ENCODE results near the gene RAB31. TPM values are rescaled to one million over a fixed set of nuclear protein-coding genes. Genes with fewer than 3 reads are reported as not detected.
A peak's percentile ranks its signal among the peaks of the same experiment; 100 is the strongest.

The RAB31 gene
- total and polyA plus RNA-seq, 4 donors = 21.5 to 114 (median 49.5) TPM

DNA sequence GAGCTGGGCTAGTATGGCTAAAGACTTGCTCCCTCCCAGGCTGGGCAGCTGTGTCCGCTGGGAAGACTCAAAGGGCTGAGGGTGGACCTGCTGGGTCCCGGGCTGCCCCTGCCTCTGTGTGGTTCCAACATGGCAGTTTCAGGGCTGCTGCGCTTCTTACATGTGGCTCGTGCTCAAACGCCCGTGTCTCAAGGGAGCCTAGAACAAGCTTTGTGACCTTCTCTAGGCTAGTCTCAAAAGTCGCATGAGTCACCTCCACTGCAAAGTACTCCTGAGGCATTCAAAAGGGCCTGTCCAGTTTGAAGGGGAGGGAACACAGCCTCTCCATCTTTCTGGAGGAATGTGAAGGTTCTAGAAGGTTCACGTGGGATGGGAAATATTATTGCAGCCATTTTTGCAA, 44.7 kb upstream of the RAB31 start:
- WGBS, 2 donors = 83 to 90% methylated on average over 8 of the region's 8 CpGs
- H3K9ac ChIP-seq (ENCODE audit: insufficient read depth in 1 of 2, low read length in 2 of 2) = no peak overlapping the region
- no peaks in the 10 kb centered on the region for H3K36me3 ChIP-seq (ENCODE audit: control insufficient read depth in 4 of 4, insufficient read depth in 4 of 4, low read length in 4 of 4)
- no peaks in the 10 kb centered on the region for H3K27me3 ChIP-seq (ENCODE audit: control insufficient read depth in 3 of 3, insufficient read depth in 3 of 3, low read length in 2 of 3)
- ATAC-seq (ENCODE audit: insufficient read depth, low FRiP score) (peak; percentile 66), DNase-seq (no peak)
- H3K27ac ChIP-seq (ENCODE audit: low read depth in 1 of 2, low read length in 1 of 2) = peak overlapping the region in 1 of 2 donors; percentile 23
- no peaks in the 10 kb centered on the region for H3K4me1 ChIP-seq (ENCODE audit: control insufficient read depth in 5 of 5, insufficient read depth in 5 of 5, low read length in 5 of 5)
- H3K9me3 ChIP-seq (ENCODE audit: control insufficient read depth in 4 of 4, insufficient read depth in 3 of 4, low read length in 3 of 4) = no peaks in the 10 kb centered on the region
- H3K4me3 ChIP-seq = no peak overlapping the region
- no peak for TF ChIP-seq CTCF (IDR thresholded peaks at IDR 0.05; ENCODE audit: control extremely low read depth, extremely low read depth)

GRCh38 chr18:9665314-9665713, 42.8 kb upstream of the RAB31 start:
- TF ChIP-seq CTCF (IDR thresholded peaks at IDR 0.05; ENCODE audit: control extremely low read depth, extremely low read depth) = no peak
- Histone ChIP-seq H3K27me3 (ENCODE audit: control insufficient read depth in 3 of 3, insufficient read depth in 3 of 3, low read length in 2 of 3) (no peaks in the 10 kb centered on the region), H3K36me3 (ENCODE audit: control insufficient read depth in 4 of 4, insufficient read depth in 4 of 4, low read length in 4 of 4) (no peaks in the 10 kb centered on the region), H3K27ac (ENCODE audit: low read depth in 1 of 2, low read length in 1 of 2) (no peak overlapping the region), H3K4me3 (no peak overlapping the region), H3K4me1 (ENCODE audit: control insufficient read depth in 5 of 5, insufficient read depth in 5 of 5, low read length in 5 of 5) (no peaks in the 10 kb centered on the region), H3K9ac (ENCODE audit: insufficient read depth in 1 of 2, low read length in 2 of 2) (no peak overlapping the region), H3K9me3 (ENCODE audit: control insufficient read depth in 4 of 4, insufficient read depth in 3 of 4, low read length in 3 of 4) (no peaks in the 10 kb centered on the region)
- DNase-seq (no peak), ATAC-seq (ENCODE audit: insufficient read depth, low FRiP score) (no peak)
- WGBS, 2 donors = 89% methylated on average over 3 of the region's 3 CpGs

DNA sequence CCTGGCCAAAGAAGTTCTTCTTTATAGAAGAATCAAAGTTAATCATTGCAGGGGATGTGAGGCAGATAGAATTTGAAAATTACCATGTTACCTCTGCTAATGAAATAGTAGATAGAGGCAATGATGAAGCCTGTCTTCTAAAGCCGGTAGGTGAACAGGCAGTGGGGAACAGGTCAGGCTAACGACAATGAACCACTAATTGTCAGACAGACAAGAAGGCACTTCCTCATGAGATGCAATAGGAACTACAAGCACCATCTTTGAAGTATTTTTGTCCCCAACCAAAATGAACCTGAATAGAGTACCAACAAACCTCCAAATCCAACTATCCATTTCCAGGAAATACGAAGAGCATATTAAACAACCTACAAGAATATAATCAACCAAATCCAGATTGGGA, 41.6 kb upstream of the RAB31 start:
- DNase-seq (no peak), ATAC-seq (ENCODE audit: insufficient read depth, low FRiP score) (no peak)
- Histone ChIP-seq H3K4me1 (ENCODE audit: control insufficient read depth in 5 of 5, insufficient read depth in 5 of 5, low read length in 5 of 5) (no peaks in the 10 kb centered on the region), H3K27ac (ENCODE audit: low read depth in 1 of 2, low read length in 1 of 2) (no peak overlapping the region), H3K36me3 (ENCODE audit: control insufficient read depth in 4 of 4, insufficient read depth in 4 of 4, low read length in 4 of 4) (no peaks in the 10 kb centered on the region), H3K9ac (ENCODE audit: insufficient read depth in 1 of 2, low read length in 2 of 2) (no peak overlapping the region), H3K4me3 (no peak overlapping the region), H3K27me3 (ENCODE audit: control insufficient read depth in 3 of 3, insufficient read depth in 3 of 3, low read length in 2 of 3) (no peaks in the 10 kb centered on the region), H3K9me3 (ENCODE audit: control insufficient read depth in 4 of 4, insufficient read depth in 3 of 4, low read length in 3 of 4) (no peaks in the 10 kb centered on the region)
- 87 to 89% methylated on average over 3 of the region's 3 CpGs for WGBS, 2 donors
- TF ChIP-seq CTCF (IDR thresholded peaks at IDR 0.05; ENCODE audit: control extremely low read depth, extremely low read depth) = no peak

- H3K27ac ChIP-seq (ENCODE audit: low read depth in 1 of 2, low read length in 1 of 2) = no peak overlapping the region
- no peak overlapping the region for H3K4me3 ChIP-seq
- no peak for ATAC-seq (ENCODE audit: insufficient read depth, low FRiP score)
- 95 to 98% methylated on average over 3 of the region's 3 CpGs for WGBS, 2 donors
- DNase-seq = no peak
- H3K4me1 ChIP-seq (ENCODE audit: control insufficient read depth in 5 of 5, insufficient read depth in 5 of 5, low read length in 5 of 5) = no peaks in the 10 kb centered on the region
- H3K9me3 ChIP-seq (ENCODE audit: control insufficient read depth in 4 of 4, insufficient read depth in 3 of 4, low read length in 3 of 4) = no peaks in the 10 kb centered on the region
- H3K9ac ChIP-seq (ENCODE audit: insufficient read depth in 1 of 2, low read length in 2 of 2) = no peak overlapping the region
- H3K36me3 ChIP-seq (ENCODE audit: control insufficient read depth in 4 of 4, insufficient read depth in 4 of 4, low read length in 4 of 4) = no peaks in the 10 kb centered on the region
- H3K27me3 ChIP-seq (ENCODE audit: control insufficient read depth in 3 of 3, insufficient read depth in 3 of 3, low read length in 2 of 3) = no peaks in the 10 kb centered on the region
- TF ChIP-seq CTCF (IDR thresholded peaks at IDR 0.05; ENCODE audit: control extremely low read depth, extremely low read depth) = no peak
Observed at GRCh38 chr18:9669016-9669415, 39.1 kb upstream of the RAB31 start.
